ENCODE measurements around the gene YOD1.

Gene YOD1

DNA sequence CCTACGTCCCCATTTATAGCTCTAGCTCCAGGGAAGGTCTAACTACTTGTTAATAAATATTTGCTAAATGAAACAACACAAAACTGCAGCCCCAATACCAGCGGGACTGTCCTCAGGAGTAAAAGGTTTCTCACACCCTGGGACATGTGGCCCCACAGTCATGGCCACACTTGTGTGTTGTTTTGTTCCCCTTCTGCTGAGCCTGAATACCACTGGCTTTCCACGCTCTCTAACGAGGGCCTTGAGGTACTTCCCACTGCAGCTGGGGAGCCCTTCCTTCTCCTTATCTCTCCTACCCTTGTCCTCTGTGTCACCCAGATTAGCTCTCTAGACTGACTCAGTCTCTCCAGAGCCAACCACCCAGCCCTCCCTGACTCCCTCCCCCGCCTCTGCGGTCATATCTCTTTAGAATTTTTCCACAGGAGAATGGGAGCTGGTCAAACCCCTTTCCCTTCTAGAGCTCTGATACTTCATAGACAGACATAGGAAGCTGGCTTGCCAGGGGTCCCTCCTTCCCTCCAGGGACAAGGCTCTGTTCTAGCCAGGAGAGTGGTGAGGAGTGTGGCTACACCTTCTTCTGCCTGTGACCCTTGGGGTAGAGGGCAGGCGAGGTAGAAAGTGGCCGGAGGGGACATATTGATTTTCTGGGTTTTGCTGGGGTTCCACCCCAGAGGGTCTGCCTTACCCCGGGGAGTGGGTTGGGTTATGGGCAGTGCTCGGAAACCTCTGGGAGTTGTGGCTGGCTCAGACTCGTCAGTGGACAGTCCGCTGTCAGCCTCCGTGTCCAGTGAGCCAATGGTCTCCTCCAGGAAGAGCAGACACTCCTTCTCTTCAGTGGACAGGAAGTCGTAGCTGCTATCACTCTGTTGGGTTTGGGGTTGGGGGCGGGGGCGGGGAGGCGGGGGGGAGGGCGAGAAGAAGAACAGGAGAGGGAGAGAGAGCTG lies 26.5 kb downstream of the YOD1 start:
- no peak for FAIRE-seq

- FAIRE-seq, result no peak
Measured at GRCh38 chr1:207022996-207023679, 27.9 kb downstream of the YOD1 start.

- no peak for FAIRE-seq
Measured at GRCh38 chr1:207021876-207022596, 29.0 kb downstream of the YOD1 start.

DNA sequence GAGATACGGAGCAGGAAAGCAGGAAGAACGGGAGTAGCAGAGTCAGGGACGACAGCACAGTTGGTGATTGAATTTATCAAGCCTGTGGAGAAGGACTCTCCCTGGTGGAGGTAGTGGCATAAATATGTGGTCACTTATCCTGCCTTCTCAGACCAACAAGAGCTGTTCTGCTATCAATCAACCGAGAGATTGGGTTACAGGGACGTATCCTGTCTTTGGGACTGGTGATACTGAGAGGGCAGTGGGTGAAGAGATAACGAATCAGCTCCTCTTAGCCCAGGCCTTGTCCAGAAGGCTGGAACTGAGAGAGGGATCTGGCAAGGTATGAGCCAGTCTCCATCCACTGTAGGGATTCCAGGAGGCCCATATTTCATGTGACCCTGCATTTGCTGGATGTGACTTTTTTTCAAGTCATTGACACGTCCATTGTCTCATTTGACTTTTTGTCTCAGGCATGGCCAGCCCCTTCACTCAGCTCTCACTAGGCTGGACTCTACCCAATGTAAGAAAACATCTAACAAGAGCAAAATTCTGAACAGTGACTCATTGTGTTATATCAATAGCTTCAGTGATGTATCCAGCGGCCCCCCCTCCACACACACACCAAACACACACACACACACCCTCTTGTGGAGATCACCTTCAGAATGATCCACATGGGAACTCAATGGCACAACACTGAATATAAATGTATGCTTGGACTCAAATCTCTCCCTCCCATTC lies 29.7 kb downstream of the YOD1 start:
- no peak for FAIRE-seq

DNA sequence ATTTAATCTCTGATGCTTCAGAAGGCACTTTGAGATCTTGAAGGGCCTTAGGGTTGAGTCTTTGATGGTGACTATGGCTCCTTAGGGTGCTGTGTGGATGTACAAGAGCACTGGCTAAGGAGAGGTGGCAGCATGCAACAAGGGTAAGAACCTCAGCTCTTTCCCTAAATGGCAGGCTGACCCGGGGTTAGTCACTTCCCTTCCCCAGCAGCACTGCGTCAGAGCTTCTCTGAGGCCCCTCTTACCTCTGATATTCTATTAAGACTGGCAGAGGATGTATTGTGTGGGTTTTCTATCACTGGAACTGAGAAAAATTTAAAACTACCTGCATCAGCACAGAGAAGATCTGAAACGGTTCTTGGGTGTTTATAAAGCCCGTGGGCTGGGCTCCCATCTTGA lies 30.3 kb downstream of the YOD1 start:
- FAIRE-seq, result no peak

- no peak for FAIRE-seq
Measured at GRCh38 chr1:207020065-207020708, 30.8 kb downstream of the YOD1 start.

DNA sequence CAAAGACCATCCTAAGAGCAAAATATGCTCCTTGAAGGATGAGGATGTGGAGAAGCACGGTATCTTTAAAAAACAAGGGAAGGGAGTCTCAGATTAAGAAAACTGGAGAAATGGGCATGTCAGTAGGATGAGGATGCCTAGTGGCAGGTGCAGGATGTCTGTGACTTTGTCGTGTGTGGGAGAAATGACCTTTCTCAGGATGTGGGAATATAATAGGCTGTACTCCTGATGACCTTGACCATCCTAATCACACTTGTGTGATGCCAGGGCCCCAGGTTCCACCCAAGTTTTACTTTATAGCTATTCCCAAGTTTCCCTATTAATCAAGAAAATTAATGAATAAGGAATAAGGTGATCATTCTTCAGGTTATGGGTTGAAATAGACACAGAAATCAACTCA lies 31.3 kb downstream of the YOD1 start:
- no peak for FAIRE-seq

DNA sequence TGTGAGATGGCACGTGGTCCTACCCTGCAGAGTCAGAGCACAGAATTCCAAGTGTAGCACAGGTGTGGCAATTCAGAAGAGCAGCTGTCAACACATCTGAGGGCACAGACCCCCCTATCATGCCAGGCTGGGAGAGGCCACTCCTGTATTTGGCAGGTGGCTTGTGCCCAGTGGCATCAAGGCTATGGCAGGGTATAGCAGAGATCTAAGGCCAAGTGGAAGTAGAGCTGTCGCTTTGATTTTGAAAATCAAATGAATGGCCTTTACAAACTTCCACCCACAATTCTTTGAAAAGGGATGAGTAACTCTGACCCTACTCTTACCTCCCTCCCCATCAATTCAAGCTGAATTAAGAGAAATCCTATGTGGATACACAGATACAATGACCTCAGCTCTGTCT lies 31.8 kb downstream of the YOD1 start:
- no peak for FAIRE-seq

DNA sequence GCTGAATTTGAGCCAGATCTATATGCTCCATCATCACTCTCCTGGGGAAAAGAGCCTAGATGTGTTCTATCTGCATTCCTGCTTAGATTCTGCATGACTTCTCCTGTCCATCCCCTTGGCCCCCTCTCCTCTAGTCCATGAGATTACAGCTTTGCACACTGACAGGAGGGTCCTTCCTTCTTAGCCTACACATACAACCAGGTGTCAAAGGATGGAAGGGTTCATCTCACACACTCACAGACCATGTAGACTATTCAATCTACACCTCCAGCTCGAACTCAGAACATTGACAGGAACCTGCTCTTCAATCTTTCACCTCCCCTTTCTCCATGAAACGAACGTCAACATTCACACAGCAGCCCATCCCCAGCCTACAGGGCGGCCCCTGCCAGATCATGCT lies 32.3 kb downstream of the YOD1 start:
- FAIRE-seq, result no peak

DNA sequence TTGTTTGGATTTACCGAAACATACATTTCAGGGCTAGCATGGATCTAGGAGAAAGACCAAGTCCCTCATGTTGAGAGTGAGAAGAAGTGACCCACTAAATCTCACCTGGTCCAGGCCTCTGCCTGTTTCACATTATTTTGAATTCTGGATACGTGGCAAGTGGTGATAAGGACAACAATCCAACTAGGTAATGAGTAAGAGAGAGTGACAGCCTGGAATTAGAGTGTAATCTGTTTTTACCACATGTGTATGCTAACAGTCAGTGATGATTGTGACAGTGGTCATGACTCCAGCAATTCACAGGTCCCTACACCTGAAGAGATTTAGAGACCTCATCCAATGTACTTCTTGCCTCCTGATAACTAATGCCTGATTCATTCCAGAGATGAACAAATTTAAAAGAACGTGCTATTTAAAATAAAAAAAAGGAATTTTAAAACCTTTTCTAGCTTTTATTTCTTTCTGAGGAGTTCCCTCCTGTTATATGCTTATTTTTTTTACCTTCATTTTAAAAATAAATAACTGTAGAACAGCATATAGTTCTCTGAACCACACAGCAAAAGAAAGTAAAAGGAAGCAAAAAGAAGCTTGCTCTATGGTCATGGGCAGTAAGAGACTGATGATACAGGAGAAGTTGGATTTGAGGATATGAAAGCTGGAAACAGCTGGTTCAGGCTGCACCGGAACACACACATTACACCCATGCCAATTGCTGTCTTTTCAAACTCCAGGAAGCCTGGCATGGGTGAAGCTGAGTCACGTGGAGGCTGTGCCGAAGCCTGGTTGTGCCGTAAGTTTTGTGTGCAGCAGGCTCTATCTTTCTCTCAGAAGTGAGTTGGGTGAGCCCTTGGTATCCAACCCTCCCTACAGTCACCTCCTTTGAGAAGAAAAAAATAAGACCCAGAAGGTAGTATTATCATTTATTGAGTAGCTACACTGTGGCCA lies 33.1 kb downstream of the YOD1 start:
- no peak for FAIRE-seq

DNA sequence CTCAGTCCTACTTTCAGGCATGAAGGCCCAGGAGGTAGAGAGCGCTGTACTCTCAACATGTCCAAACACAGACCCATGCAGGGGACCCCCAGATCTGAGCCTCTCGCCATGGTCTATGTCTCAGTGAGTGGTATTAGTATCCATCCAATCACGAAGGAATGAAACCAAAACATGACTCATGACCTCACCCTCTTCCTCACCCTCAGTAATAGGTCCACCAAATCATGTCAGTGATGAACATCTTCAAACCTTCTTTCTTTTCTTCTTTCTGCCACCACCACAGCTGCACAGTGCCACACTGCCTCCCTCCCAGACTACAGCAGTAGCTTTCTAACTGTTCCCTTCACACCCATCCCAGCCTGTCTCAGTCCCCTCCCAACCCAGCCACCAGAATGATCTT lies 35.2 kb downstream of the YOD1 start:
- FAIRE-seq, result no peak

- no peak for FAIRE-seq
Measured at GRCh38 chr1:207014728-207015127, 36.3 kb downstream of the YOD1 start.

DNA sequence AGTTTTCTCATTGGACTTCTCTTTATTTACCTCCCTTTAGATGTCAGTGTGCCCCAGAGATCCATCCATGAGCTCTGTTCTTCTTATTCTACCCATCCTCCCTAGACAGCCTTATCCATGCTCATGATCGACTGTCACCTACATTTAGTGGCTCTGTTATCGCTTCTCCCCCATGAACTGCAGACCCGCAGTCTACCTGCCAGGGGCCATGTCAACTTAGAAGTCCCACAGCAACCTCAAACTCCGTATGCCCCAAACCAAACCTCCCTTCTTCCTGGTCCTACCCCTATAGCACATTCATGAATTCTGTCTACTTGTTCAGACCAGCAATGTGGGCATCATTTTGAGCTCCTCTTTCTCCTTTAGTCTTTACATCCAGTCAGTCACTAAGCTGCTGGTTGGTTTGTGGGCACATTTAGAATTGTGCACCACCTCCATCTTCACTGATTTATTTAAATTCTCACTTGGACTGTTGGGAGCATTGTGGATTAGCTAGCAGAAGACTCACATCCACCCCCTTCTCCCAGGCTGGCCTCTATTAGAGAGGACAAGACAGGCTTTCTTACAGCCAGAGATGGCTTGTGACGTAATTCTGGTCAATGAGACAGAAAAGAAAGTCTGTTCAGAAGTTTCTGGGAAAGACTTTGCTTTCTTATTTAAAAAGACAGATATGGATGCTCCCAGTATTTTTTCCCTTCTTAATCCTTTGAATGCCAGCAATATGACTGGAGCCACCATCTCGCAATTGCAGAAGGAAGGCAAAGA lies 37.5 kb downstream of the YOD1 start:
- FAIRE-seq, result no peak

- FAIRE-seq, result no peak
Measured at GRCh38 chr1:207010726-207011125, 40.3 kb downstream of the YOD1 start.

- no peak for FAIRE-seq
Measured at GRCh38 chr1:207009945-207010344, 41.1 kb downstream of the YOD1 start.

DNA sequence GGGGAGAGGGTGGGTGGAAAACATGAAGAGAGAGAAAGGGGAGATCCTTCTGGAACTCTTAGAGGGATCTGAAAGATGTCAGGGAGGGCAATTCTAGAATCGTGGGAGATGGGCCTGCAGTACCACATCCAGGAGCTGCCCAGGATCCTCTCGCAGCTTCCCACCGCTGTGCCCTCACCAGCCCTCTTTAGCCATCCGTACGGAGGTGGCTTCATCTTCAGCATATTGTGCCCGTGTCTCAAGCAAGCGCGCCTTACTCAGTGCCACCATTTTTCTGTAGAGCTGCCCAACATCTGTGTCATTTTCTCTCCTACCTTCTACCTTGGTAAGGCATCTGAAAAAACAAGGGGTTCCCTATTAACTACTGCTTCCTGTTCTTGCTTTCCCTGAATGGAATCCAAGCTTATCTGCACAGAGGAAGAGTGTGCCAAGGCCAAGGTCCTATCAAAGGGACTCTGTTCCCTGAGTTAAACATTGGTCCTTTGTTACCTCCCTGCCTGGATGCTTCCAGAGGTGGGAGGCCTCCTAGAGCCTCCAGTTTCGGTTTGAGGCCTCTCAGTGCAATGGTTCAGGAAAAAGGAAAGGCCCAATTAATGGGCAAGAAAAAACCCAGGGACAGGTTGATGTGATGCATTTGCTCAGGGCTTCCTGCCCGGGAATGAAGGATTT lies 41.7 kb downstream of the YOD1 start:
- no peak for FAIRE-seq

DNA sequence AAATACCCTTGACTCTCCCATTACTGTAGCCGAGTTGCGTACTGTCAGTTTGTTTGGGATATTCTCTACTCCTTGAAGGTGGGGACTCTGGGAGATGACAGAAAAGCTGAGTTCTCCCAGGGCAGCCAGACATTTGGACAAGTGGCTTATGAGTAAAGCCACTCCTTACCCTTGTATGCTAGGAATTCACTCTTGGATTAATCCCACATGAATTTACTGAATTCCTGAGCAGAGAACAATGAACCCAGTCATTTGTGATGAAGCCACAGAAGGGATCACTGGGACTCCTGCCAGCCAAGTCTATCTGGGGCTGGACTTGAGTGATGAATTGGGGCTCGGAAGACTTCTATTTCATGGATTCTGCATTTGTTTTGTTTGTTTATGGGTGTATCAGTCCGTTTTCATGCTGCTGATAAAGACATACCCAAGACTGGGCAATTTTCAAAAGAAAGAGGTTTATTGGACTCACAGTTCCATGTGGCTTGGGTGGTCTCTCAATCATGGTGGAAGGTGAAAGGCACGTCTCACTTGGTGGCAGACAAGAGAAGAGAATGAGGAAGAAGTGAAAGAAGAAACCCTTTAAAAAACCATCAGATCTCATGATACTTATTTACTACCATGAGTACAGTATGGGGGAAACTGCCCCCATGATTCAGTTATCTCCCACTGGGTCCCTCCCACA lies 43.5 kb downstream of the YOD1 start:
- FAIRE-seq, result no peak

DNA sequence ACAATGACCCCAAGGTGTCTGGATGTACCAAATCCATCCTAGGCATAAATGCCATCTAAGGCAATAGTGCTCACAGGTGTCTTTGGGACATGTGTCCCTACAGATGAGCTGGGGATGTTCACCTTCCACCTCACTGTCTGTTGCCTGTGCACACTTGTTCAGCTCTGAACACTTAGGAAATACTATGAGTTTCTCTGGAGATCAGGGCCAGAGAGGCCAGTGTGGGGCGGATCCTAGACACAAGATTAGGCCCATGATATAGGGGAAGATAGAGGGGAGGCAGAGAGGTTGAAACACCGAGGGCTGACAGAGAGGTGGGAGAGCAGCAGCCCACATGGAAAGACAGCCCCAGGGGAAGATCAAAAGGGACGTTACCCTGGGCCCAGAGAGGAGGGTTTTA lies 44.1 kb downstream of the YOD1 start:
- FAIRE-seq, result no peak

DNA sequence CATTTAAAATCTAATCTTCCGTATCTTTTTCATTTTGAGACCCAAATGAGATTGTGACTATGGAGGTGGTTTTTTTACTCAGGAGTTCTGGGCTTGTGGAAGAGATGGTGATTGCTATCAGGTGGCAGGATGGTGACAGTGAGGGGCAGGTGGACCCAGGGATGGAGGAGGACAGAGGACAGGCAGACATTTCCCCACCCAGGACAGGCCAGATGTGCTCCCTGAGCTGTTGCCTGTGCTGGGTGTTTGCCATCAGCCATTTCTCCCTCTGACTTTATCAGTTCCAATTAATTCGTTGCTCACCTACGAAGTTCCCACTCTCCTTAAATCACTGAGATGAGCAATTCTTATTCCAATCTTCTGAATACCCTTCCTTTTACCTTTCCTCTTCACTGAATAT lies 44.9 kb downstream of the YOD1 start:
- no peak for FAIRE-seq

All from islet of Langerhans (tissue), 1 donor.